GM12874 (cell line): ENCODE results near the gene FBXO31.

Source experiments
- CTCF ChIP-seq: IDR thresholded peaks from 2 replicates; pipeline ENCODE4 v1.5.1; 2011; ENCODE audit warnings: low read depth, mild to moderate bottlenecking, control low read depth, low read length, moderate library complexity; ENCODE audit not compliant: insufficient read depth

FBXO31 gene

GRCh38 chr16:87422106-87422505 is 38.5 kb upstream of the FBXO31 start:
- TF ChIP-seq CTCF = no peak

GRCh38 chr16:87421003-87421912 is 37.7 kb upstream of the FBXO31 start:
- no peak for TF ChIP-seq CTCF

- TF ChIP-seq CTCF = peak; percentile 37
These were observed 36.7 kb upstream of the FBXO31 start for GRCh38 chr16:87420026-87421002.

- TF ChIP-seq CTCF = no peak
These were observed 35.1 kb upstream of the FBXO31 start for GRCh38 chr16:87418644-87419043.

- TF ChIP-seq CTCF = no peak
These were observed 34.6 kb upstream of the FBXO31 start for GRCh38 chr16:87418216-87418615.

- TF ChIP-seq CTCF = no peak
These were observed 33.9 kb upstream of the FBXO31 start for GRCh38 chr16:87417528-87417910.
